ENCODE data around the gene CDH6.

The CDH6 gene

DNA sequence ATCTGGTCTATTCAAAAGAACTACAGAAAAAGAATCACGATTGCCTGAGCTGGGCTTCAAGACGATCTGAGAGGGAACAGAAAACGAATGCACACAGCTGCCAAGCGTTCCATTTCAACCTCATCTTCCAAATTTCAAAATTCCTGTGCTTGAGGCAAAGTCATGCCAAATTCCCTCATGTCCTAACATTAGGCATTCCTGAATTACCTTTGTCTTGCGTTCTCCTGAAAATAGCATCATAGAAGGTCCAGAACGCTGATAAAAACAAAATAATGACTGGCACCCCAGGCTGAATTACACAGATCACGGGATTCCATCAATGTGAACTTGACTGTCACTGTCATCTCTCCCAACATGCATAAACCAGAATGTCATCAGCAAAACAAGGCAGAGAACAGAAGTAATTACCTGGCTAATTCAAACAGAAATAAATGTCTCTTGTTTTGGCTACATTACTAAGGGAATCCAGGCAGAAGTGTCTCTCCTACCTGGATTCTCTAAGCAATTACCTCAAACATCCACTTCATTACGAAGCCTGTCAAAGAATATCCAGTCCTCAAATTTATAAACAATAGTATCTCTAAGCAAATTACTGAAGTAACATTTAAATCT, 12.0 kb upstream of the CDH6 start:
- ChIA-PET POLR2A (no interaction called here), CTCF (interaction anchor here (1.9 kb wide), 1 partner anchor 12 kb away, joined by 6 read pairs; no protein-coding TSS in a partner anchor)
- DNase-seq (ENCODE audit: extremely low spot score): no peak
- TF ChIP-seq, protein P1, sequence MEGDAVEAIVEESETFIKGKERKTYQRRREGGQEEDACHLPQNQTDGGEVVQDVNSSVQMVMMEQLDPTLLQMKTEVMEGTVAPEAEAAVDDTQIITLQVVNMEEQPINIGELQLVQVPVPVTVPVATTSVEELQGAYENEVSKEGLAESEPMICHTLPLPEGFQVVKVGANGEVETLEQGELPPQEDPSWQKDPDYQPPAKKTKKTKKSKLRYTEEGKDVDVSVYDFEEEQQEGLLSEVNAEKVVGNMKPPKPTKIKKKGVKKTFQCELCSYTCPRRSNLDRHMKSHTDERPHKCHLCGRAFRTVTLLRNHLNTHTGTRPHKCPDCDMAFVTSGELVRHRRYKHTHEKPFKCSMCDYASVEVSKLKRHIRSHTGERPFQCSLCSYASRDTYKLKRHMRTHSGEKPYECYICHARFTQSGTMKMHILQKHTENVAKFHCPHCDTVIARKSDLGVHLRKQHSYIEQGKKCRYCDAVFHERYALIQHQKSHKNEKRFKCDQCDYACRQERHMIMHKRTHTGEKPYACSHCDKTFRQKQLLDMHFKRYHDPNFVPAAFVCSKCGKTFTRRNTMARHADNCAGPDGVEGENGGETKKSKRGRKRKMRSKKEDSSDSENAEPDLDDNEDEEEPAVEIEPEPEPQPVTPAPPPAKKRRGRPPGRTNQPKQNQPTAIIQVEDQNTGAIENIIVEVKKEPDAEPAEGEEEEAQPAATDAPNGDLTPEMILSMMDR (IDR thresholded peaks at IDR 0.05; ENCODE audit: control extremely low read depth, extremely low read depth, low read depth, missing control alignments): no peak

DNA sequence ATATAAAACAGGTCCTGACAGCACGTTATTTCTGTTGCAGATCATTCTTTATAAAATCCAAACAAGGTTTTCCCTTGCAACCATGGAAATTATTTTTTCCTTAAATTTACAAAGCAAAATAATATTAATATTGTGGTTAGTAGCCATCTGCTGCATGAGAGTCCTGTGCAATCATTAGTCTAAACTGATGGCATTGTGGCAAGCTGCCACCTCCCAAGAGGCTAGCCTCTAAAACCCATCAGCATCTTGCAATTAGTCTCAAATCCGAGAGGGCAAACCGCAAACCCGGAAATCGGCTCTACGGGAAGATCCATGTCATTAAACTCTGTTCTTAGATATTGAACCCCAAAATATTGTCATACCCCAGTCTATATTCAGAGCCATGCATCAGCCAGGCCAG, 11.3 kb upstream of the CDH6 start:
- CTCF ChIA-PET: no interaction called here
- POLR2A ChIA-PET: no interaction called here
- no peak for DNase-seq (ENCODE audit: extremely low spot score)
- TF ChIP-seq, protein P1 (IDR thresholded peaks at IDR 0.05; ENCODE audit: control extremely low read depth, extremely low read depth, low read depth, missing control alignments): no peak

DNA sequence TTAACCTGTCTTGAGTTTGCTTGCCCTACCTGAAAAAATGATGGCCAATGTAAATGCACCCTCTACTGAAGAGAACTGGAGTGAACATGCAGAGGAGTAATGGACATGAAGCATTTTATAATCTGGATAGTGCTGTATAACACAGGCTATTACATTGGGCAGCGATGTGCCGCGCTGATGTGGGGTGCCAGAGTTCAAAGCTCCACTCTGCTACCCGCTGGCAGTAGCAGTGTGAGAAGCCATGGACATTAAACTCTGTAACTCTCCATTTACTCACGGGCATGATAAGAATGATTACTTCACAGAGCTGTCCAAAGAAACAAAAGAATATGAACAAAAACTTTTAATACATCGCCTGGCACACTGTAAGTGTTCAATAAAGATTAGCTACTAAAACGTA, 7.5 kb upstream of the CDH6 start:
- ChIA-PET CTCF (interaction anchor here (0.8 to 3.9 kb wide), 15 partner anchors 11 to 1146 kb away, joined by 3 to 20 read pairs (median 5); no protein-coding TSS in a partner anchor), POLR2A (no interaction called here)
- no peak for DNase-seq (ENCODE audit: extremely low spot score)
- TF ChIP-seq, protein P1 (IDR thresholded peaks at IDR 0.05; ENCODE audit: control extremely low read depth, extremely low read depth, low read depth, missing control alignments): no peak

DNA sequence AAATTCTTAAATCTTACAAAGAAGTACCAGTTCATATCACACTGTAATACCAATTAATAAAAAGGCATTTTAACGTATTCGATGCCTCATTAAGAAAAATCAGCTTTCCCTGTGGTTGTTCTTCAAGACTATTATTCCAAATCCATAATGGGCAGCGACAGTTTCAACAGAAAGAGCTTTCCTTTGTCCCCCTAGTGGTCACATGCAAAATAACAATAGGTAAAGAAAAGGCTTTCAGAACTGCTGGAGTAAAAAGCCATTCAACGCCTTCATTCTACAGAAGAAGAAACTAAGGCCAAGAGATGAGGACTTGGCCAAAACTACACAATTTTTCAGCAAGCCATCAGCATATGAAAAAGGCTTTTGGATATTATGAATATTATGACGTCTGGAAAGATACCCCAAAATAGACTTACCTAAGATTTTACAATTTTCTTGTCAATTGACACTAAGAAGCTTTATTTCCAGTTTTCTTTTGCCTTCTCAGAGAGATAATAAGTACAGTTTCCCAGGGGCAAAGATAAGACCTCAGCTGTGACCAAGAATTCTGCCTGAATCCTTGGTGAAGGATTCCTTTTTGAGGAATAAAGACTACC, 6.7 kb upstream of the CDH6 start:
- ChIA-PET POLR2A (no interaction called here), CTCF (interaction anchor here (1.0 to 3.9 kb wide), 18 partner anchors 9 to 1146 kb away, joined by 3 to 20 read pairs (median 5); no protein-coding TSS in a partner anchor)
- TF ChIP-seq, protein P1 (IDR thresholded peaks at IDR 0.05; ENCODE audit: control extremely low read depth, extremely low read depth, low read depth, missing control alignments): peak; percentile 67
- DNase-seq (ENCODE audit: extremely low spot score): peak; percentile 29

DNA sequence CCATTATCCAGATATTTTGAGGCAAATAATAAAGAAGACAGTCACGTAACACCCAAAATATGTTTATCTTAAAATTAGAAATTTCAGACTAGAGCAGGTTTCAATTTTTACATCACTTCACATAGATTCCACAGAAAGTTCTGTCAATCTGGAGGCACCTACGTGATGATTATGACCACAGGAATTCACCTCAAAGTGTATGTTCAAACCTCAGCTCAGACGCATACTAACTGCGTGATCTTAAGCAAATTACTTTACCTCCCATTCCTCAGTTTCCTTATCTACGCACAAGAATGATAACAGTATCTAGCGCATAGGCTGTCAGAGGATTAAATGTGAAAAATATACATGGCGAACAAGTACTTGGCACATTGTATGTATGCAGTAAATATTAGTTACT, 5.9 kb upstream of the CDH6 start:
- no peak for DNase-seq (ENCODE audit: extremely low spot score)
- ChIA-PET CTCF (interaction anchor here (0.6 to 3.9 kb wide), 16 partner anchors 9 to 1147 kb away, joined by 3 to 20 read pairs (median 5); no protein-coding TSS in a partner anchor), POLR2A (no interaction called here)
- TF ChIP-seq, protein P1 (IDR thresholded peaks at IDR 0.05; ENCODE audit: control extremely low read depth, extremely low read depth, low read depth, missing control alignments): no peak

DNA sequence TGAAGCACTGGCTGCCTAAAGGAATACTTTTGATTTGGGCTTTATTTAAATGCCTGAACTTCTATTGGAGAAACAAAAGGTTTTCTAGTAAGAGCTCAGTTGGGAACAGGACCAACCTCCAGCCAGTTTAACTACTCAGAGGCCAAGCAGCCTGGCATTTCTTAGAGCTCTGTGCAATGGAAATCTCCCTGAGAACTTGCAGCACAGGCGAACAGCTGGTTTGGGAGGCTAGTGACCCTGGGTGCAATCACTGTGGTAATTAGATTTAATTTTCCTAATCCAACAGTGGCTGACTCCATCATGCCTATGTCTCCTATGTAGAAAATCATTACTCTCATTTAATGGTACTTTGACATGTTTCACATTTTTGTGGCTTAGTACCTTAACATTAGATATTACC, 1.0 kb upstream of the CDH6 start:
- CTCF ChIA-PET: no interaction called here
- TF ChIP-seq, protein P1 (IDR thresholded peaks at IDR 0.05; ENCODE audit: control extremely low read depth, extremely low read depth, low read depth, missing control alignments): no peak
- POLR2A ChIA-PET: no interaction called here
- DNase-seq (ENCODE audit: extremely low spot score): no peak

Measured in GM10248 (cell line).